Measurements from ENCODE around the gene CYP26C1.

- TF ChIP-seq CTCF (conservative IDR thresholded peaks at IDR 0.05; ENCODE audit: low read length) (no peak), EZH2phosphoT487 (IDR thresholded peaks at IDR 0.05; ENCODE audit: borderline replicate concordance) (no peak)
These were observed 34.6 kb downstream of the CYP26C1 start for GRCh38 chr10:93095225-93095624.

Measured in Loucy (cell line).